ENCODE results near the gene LDLRAD4.

DNA sequence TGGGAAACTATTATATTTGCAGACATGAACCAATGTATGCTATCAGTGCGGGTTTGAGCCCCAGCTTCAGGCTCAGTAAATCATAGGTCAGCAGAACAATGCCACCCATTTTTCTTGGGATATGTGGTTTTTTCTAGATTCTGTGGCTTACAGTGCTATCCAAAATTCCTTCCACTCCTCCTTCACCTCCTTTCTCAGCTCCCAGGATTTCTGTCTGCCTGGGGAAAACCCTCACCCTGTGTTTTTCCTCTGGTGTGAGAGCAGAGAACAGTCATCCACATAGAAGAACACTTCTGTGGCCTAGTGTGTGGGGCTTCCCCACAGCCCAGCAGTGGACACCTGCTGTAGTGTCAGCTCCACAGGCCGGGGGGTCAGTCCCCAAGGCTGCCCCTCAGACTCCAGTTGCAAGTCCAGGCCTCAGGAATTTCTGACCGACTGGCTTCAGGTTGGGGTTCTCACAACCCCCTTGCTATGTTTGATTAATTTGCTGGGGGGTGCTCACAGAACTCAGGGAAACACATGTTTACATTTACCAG lies 238.2 kb downstream of the LDLRAD4 start:
- TF ChIP-seq, protein P1, sequence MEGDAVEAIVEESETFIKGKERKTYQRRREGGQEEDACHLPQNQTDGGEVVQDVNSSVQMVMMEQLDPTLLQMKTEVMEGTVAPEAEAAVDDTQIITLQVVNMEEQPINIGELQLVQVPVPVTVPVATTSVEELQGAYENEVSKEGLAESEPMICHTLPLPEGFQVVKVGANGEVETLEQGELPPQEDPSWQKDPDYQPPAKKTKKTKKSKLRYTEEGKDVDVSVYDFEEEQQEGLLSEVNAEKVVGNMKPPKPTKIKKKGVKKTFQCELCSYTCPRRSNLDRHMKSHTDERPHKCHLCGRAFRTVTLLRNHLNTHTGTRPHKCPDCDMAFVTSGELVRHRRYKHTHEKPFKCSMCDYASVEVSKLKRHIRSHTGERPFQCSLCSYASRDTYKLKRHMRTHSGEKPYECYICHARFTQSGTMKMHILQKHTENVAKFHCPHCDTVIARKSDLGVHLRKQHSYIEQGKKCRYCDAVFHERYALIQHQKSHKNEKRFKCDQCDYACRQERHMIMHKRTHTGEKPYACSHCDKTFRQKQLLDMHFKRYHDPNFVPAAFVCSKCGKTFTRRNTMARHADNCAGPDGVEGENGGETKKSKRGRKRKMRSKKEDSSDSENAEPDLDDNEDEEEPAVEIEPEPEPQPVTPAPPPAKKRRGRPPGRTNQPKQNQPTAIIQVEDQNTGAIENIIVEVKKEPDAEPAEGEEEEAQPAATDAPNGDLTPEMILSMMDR (conservative IDR thresholded peaks at IDR 0.05; ENCODE audit: low read depth, low read length): no peak
- no peak for TF ChIP-seq EZH2phosphoT487 (IDR thresholded peaks at IDR 0.05; ENCODE audit: borderline replicate concordance, low read length)
